ENCODE results near the gene TRMT10C.

DNA sequence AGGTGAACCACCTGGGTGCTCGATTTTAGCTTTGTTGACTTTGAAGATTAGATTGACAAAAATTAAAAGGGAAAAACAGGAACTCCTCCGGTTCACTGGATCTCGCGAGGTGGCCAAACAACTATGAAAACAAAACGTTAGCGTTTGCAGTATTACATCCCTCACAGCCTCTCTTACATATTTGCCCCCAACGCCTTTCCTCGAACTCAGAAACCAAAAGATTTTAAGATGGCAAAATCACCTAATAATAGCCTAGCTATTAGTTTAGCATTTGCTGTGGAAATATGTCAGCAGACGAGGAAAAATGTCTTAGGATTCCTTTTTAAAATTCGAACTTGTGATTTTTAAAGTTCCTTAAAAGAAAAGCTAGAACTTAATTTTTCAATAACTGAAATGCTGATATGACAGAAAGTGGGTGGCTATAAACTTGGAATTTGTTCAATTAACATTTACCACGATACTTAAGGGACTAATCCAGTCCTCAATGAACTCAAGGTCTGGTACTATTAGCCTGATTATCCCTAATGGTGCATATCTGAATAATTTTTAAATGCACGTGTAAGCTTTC is 48.2 kb upstream of the TRMT10C start:
- TF ChIP-seq, protein P1, sequence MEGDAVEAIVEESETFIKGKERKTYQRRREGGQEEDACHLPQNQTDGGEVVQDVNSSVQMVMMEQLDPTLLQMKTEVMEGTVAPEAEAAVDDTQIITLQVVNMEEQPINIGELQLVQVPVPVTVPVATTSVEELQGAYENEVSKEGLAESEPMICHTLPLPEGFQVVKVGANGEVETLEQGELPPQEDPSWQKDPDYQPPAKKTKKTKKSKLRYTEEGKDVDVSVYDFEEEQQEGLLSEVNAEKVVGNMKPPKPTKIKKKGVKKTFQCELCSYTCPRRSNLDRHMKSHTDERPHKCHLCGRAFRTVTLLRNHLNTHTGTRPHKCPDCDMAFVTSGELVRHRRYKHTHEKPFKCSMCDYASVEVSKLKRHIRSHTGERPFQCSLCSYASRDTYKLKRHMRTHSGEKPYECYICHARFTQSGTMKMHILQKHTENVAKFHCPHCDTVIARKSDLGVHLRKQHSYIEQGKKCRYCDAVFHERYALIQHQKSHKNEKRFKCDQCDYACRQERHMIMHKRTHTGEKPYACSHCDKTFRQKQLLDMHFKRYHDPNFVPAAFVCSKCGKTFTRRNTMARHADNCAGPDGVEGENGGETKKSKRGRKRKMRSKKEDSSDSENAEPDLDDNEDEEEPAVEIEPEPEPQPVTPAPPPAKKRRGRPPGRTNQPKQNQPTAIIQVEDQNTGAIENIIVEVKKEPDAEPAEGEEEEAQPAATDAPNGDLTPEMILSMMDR (IDR thresholded peaks at IDR 0.05; ENCODE audit: insufficient read depth, low read length): no peak
- no peak for TF ChIP-seq POLR2AphosphoS5 (IDR thresholded peaks at IDR 0.05; ENCODE audit: low read depth)
- TF ChIP-seq, protein P2, sequence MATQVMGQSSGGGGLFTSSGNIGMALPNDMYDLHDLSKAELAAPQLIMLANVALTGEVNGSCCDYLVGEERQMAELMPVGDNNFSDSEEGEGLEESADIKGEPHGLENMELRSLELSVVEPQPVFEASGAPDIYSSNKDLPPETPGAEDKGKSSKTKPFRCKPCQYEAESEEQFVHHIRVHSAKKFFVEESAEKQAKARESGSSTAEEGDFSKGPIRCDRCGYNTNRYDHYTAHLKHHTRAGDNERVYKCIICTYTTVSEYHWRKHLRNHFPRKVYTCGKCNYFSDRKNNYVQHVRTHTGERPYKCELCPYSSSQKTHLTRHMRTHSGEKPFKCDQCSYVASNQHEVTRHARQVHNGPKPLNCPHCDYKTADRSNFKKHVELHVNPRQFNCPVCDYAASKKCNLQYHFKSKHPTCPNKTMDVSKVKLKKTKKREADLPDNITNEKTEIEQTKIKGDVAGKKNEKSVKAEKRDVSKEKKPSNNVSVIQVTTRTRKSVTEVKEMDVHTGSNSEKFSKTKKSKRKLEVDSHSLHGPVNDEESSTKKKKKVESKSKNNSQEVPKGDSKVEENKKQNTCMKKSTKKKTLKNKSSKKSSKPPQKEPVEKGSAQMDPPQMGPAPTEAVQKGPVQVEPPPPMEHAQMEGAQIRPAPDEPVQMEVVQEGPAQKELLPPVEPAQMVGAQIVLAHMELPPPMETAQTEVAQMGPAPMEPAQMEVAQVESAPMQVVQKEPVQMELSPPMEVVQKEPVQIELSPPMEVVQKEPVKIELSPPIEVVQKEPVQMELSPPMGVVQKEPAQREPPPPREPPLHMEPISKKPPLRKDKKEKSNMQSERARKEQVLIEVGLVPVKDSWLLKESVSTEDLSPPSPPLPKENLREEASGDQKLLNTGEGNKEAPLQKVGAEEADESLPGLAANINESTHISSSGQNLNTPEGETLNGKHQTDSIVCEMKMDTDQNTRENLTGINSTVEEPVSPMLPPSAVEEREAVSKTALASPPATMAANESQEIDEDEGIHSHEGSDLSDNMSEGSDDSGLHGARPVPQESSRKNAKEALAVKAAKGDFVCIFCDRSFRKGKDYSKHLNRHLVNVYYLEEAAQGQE (IDR thresholded peaks at IDR 0.05; ENCODE audit: insufficient replicate concordance, low read depth): peak; percentile 49
- peak; percentile 86 for TF ChIP-seq SPI1 (IDR thresholded peaks at IDR 0.05; ENCODE audit: borderline replicate concordance, low read depth)

All from HL-60 (cell line).